Osteocyte (in vitro differentiated cells): ENCODE data around the gene PPP2R5C. TPM values are rescaled to one million over a fixed set of nuclear protein-coding genes. Genes with fewer than 3 reads are reported as not detected.

Experiments used
- DNase-seq: peaks from one replicate; pipeline ENCODE4 v3.0.0; 2021; ENCODE audit warnings: mixed read lengths; ENCODE audit not compliant: unreplicated experiment; ENCODE audit errors: extremely low spot score
- H3K27ac Mint-ChIP-seq: one replicate; pipeline ENCODE4 v1.8.0; 2021; ENCODE audit warnings: mild to moderate bottlenecking, mixed read lengths; ENCODE audit not compliant: unreplicated experiment
- H3K27me3 Mint-ChIP-seq: one replicate; pipeline ENCODE4 v1.8.0; 2021; ENCODE audit warnings: mixed read lengths; ENCODE audit not compliant: unreplicated experiment
- H3K36me3 Mint-ChIP-seq: one replicate; pipeline ENCODE4 v1.8.0; 2021; ENCODE audit warnings: mixed read lengths; ENCODE audit not compliant: unreplicated experiment
- H3K4me1 Mint-ChIP-seq: one replicate; pipeline ENCODE4 v1.8.0; 2021; ENCODE audit warnings: mixed read lengths; ENCODE audit not compliant: unreplicated experiment
- H3K4me3 Mint-ChIP-seq: one replicate; pipeline ENCODE4 v1.8.0; 2021; ENCODE audit warnings: mild to moderate bottlenecking, moderate library complexity, mixed read lengths; ENCODE audit not compliant: unreplicated experiment
- H3K9me3 Mint-ChIP-seq: one replicate; pipeline ENCODE4 v1.8.0; 2021; ENCODE audit warnings: mixed read lengths; ENCODE audit not compliant: unreplicated experiment
- total RNA-seq: library from RNA; stranded (reverse); gene quantifications from 2 replicates; pipeline ENCODE4 v1.2.1, GENCODE V29; 2021
- TF ChIP-seq, protein P1 (sequence below): fragments of 200-600 bp; sonication (generic); IDR thresholded peaks from 2 replicates; pipeline ENCODE4 v1.5.0; 2021; ENCODE audit warnings: antibody characterized with exemption, mild to moderate bottlenecking, moderate library complexity

Gene PPP2R5C
- total RNA-seq, 1 donor from 2014 or later, result 116 TPM

DNA sequence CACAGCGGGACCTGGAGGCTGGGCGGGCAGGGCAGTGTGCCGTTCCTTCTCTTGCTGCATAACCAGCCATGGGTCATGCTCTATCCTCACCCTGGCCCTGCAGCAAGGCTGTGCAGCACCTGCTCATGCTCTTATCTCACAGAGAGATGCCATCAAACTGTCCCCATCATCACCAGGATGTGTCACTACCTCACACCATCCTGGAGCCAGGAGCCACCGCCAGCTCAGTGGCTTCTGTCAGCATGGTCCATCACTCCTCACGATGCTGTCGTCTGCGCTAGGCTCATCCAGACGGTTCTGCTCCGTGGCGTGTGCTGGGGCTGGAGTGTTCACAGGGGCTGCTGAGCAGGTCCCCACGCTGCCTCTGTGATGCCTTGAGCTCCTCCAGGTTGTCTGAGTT lies 125.7 kb downstream of the PPP2R5C start:
- Mint-ChIP-seq H3K4me1 (no peaks in the 10 kb centered on the region), H3K27me3 (no peaks in the 10 kb centered on the region), H3K27ac (no peak overlapping the region), H3K4me3 (no peak overlapping the region), H3K36me3 (peaks cover 32% of the 10 kb centered on the region), H3K9me3 (no peaks in the 10 kb centered on the region)
- TF ChIP-seq, protein P1, sequence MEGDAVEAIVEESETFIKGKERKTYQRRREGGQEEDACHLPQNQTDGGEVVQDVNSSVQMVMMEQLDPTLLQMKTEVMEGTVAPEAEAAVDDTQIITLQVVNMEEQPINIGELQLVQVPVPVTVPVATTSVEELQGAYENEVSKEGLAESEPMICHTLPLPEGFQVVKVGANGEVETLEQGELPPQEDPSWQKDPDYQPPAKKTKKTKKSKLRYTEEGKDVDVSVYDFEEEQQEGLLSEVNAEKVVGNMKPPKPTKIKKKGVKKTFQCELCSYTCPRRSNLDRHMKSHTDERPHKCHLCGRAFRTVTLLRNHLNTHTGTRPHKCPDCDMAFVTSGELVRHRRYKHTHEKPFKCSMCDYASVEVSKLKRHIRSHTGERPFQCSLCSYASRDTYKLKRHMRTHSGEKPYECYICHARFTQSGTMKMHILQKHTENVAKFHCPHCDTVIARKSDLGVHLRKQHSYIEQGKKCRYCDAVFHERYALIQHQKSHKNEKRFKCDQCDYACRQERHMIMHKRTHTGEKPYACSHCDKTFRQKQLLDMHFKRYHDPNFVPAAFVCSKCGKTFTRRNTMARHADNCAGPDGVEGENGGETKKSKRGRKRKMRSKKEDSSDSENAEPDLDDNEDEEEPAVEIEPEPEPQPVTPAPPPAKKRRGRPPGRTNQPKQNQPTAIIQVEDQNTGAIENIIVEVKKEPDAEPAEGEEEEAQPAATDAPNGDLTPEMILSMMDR, result no peak
- peak; percentile 74 for DNase-seq

DNA sequence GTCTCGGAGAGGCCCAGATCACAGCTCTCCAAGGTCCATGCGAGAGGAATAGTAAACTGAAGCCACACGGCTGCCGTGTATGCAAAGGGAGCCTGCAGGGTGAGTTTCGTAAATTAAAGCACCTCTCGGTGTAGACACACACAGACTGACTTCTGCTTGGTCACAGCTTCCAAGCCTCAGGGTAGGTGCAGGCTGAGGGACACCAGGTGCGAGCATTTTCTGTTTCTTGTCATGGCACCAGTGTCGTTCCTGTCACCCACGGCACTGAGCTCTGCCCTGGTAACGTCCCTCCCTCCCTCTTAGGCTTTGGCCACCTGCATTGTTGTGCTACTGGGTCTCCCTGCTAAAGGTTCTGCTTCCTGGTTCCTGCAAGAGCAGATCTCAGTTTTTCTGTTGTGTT lies 126.7 kb downstream of the PPP2R5C start:
- Mint-ChIP-seq H3K9me3 (no peaks in the 10 kb centered on the region), H3K27me3 (no peaks in the 10 kb centered on the region), H3K4me1 (no peaks in the 10 kb centered on the region), H3K4me3 (no peak overlapping the region), H3K36me3 (peaks cover 30% of the 10 kb centered on the region), H3K27ac (no peak overlapping the region)
- peak; percentile 54 for DNase-seq
- TF ChIP-seq, protein P1, result no peak

DNA sequence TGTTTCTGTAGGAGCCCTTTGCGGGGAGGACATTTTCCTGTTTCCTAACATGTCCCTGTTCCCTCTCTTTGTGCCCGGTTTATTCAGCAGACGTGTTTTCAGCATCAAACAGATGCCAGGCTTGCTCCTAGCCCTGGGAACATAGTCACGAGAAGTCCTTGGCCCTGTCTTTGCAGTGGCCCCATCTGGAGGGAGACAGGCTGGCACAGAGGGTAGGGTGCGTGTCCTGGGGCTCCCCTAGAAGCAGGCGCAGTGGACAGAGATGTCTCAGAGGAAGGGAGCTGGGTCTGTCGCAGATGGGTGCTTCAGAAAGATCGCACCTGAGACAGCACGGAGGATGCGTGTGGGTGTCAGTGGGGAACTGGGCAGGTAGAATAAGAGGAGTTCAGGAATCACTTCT lies 127.9 kb downstream of the PPP2R5C start:
- no peaks in the 10 kb centered on the region for H3K4me1 Mint-ChIP-seq
- TF ChIP-seq, protein P1, result no peak
- H3K27me3 Mint-ChIP-seq, result no peaks in the 10 kb centered on the region
- no peak overlapping the region for H3K27ac Mint-ChIP-seq
- DNase-seq, result peak; percentile 44
- no peak overlapping the region for H3K4me3 Mint-ChIP-seq
- no peaks in the 10 kb centered on the region for H3K9me3 Mint-ChIP-seq
- peaks cover 25% of the 10 kb centered on the region for H3K36me3 Mint-ChIP-seq

DNA sequence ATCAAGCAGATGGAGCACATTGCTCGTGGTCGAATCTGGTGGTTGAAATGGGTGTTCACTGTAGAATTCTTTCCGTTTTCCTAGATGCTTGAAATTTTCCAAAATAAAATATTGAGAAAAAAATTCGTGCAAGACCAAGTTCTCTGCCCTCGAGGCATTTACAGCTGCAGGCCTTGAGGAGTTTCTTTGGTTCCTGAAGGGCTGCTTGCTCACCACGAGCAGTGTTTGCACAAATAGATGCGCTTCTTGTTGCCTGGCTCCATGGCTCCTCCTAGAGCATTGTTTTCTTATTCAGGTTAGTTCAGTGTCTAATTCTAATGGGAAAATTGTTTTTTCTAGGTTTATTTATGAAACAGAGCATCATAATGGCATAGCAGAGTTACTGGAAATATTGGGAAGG lies 128.4 kb downstream of the PPP2R5C start:
- peak; percentile 46 for DNase-seq
- H3K9me3 Mint-ChIP-seq, result no peaks in the 10 kb centered on the region
- TF ChIP-seq, protein P1, result peak; percentile 20
- H3K27me3 Mint-ChIP-seq, result no peaks in the 10 kb centered on the region
- no peaks in the 10 kb centered on the region for H3K4me1 Mint-ChIP-seq
- H3K4me3 Mint-ChIP-seq, result no peak overlapping the region
- H3K36me3 Mint-ChIP-seq, result peaks cover 24% of the 10 kb centered on the region
- no peak overlapping the region for H3K27ac Mint-ChIP-seq

DNA sequence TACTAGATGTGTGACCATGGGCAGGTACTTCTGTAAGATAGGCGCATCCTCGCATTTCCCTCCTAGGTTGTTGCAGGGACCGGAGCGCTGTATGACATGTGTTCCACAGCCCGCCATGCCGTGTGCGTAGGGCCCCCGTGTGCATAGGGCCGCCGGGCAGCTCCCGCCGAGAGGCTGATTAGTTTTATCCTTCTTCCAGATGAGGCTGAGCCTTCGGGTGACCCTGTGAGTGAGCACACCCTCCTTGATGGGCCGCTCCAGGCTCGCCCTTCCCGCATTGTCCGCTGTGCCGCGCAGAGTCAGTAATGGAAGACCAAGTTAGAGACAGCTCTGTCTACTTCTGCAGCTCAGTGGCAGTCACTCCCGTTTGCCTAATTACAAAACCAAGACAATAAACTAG lies 130.0 kb downstream of the PPP2R5C start:
- Mint-ChIP-seq H3K36me3 (peaks cover 20% of the 10 kb centered on the region), H3K27ac (no peak overlapping the region), H3K9me3 (no peaks in the 10 kb centered on the region), H3K4me3 (no peak overlapping the region), H3K4me1 (no peaks in the 10 kb centered on the region), H3K27me3 (no peaks in the 10 kb centered on the region)
- peak; percentile 57 for DNase-seq
- TF ChIP-seq, protein P1, result no peak
